ENCODE data around the gene MBD3. TPM values are rescaled to one million over a fixed set of nuclear protein-coding genes. Genes with fewer than 3 reads are reported as not detected.
A peak's percentile ranks its signal among the peaks of the same experiment; 100 is the strongest.

Gene MBD3
- total RNA-seq, 1 experiment from 2014 or later: 84.2 TPM

- no peak for DNase-seq (ENCODE audit: low read depth, low spot score)
- in situ Hi-C loops (cut with HindIII; ENCODE audit: low pct_unique_long_range_greater_than_20kb, low sequenced_read_pairs): no loop called here
Measured at GRCh38 chr19:1621574-1621973, 28.9 kb upstream of the MBD3 start.

- no peak for DNase-seq (ENCODE audit: low read depth, low spot score)
- in situ Hi-C loops (cut with HindIII; ENCODE audit: low pct_unique_long_range_greater_than_20kb, low sequenced_read_pairs): no loop called here
Measured at GRCh38 chr19:1621021-1621420, 28.4 kb upstream of the MBD3 start.

GRCh38 chr19:1620502-1620901 lies 27.8 kb upstream of the MBD3 start:
- in situ Hi-C loops (cut with HindIII; ENCODE audit: low pct_unique_long_range_greater_than_20kb, low sequenced_read_pairs): no loop called here
- DNase-seq (ENCODE audit: low read depth, low spot score): no peak

- DNase-seq (ENCODE audit: low read depth, low spot score): no peak
- in situ Hi-C loops (cut with HindIII; ENCODE audit: low pct_unique_long_range_greater_than_20kb, low sequenced_read_pairs): no loop called here
Measured at GRCh38 chr19:1619703-1620102, 27.0 kb upstream of the MBD3 start.

GRCh38 chr19:1619094-1619439 lies 26.4 kb upstream of the MBD3 start:
- in situ Hi-C loops (cut with HindIII; ENCODE audit: low pct_unique_long_range_greater_than_20kb, low sequenced_read_pairs): no loop called here
- no peak for DNase-seq (ENCODE audit: low read depth, low spot score)

GRCh38 chr19:1618157-1619093 lies 25.8 kb upstream of the MBD3 start:
- peak; percentile 44 for DNase-seq (ENCODE audit: low read depth, low spot score)
- in situ Hi-C loops (cut with HindIII; ENCODE audit: low pct_unique_long_range_greater_than_20kb, low sequenced_read_pairs): no loop called here

- DNase-seq (ENCODE audit: low read depth, low spot score): no peak
- in situ Hi-C loops (cut with HindIII; ENCODE audit: low pct_unique_long_range_greater_than_20kb, low sequenced_read_pairs): no loop called here
Measured at GRCh38 chr19:1616875-1617274, 24.2 kb upstream of the MBD3 start.

- DNase-seq (ENCODE audit: low read depth, low spot score): no peak
- in situ Hi-C loops (cut with HindIII; ENCODE audit: low pct_unique_long_range_greater_than_20kb, low sequenced_read_pairs): no loop called here
Measured at GRCh38 chr19:1616396-1616795, 23.7 kb upstream of the MBD3 start.

GRCh38 chr19:1615156-1615765 lies 22.6 kb upstream of the MBD3 start:
- DNase-seq (ENCODE audit: low read depth, low spot score): no peak
- in situ Hi-C loops (cut with HindIII; ENCODE audit: low pct_unique_long_range_greater_than_20kb, low sequenced_read_pairs): no loop called here

GRCh38 chr19:1613808-1614570 lies 21.3 kb upstream of the MBD3 start:
- DNase-seq (ENCODE audit: low read depth, low spot score): no peak
- in situ Hi-C loops (cut with HindIII; ENCODE audit: low pct_unique_long_range_greater_than_20kb, low sequenced_read_pairs): no loop called here

GRCh38 chr19:1613146-1613545 lies 20.5 kb upstream of the MBD3 start:
- DNase-seq (ENCODE audit: low read depth, low spot score): no peak
- in situ Hi-C loops (cut with HindIII; ENCODE audit: low pct_unique_long_range_greater_than_20kb, low sequenced_read_pairs): no loop called here

- no peak for DNase-seq (ENCODE audit: low read depth, low spot score)
- in situ Hi-C loops (cut with HindIII; ENCODE audit: low pct_unique_long_range_greater_than_20kb, low sequenced_read_pairs): no loop called here
Measured at GRCh38 chr19:1612114-1613086, 19.7 kb upstream of the MBD3 start.

GRCh38 chr19:1611353-1611752 lies 18.7 kb upstream of the MBD3 start:
- in situ Hi-C loops (cut with HindIII; ENCODE audit: low pct_unique_long_range_greater_than_20kb, low sequenced_read_pairs): no loop called here
- no peak for DNase-seq (ENCODE audit: low read depth, low spot score)

GRCh38 chr19:1610579-1610978 lies 17.9 kb upstream of the MBD3 start:
- in situ Hi-C loops (cut with HindIII; ENCODE audit: low pct_unique_long_range_greater_than_20kb, low sequenced_read_pairs): no loop called here
- no peak for DNase-seq (ENCODE audit: low read depth, low spot score)

- in situ Hi-C loops (cut with HindIII; ENCODE audit: low pct_unique_long_range_greater_than_20kb, low sequenced_read_pairs): no loop called here
- DNase-seq (ENCODE audit: low read depth, low spot score): no peak
Measured at GRCh38 chr19:1609680-1610474, 17.2 kb upstream of the MBD3 start.

GRCh38 chr19:1609103-1609396 lies 16.4 kb upstream of the MBD3 start:
- DNase-seq (ENCODE audit: low read depth, low spot score): no peak
- in situ Hi-C loops (cut with HindIII; ENCODE audit: low pct_unique_long_range_greater_than_20kb, low sequenced_read_pairs): no loop called here
